Tibial artery (tissue), 4 donors: ENCODE data around the gene CALHM4.
A peak's percentile ranks its signal among the peaks of the same experiment; 100 is the strongest.

Source experiments
- DNase-seq, 2 donors: peaks; one replicate each; pipeline ENCODE4 v3.0.0-alpha.2; 2019
- H3K27ac ChIP-seq, 2 donors: fragments of 200-600 bp; sonication (generic) in 1 of 2; 1 replicate in 1 of 2; 2 replicates in 1 of 2; pipeline ENCODE4 v1.5.1; 2018 to 2019; ENCODE audit warnings: mild to moderate bottlenecking in 1 of 2
- H3K27me3 ChIP-seq, 2 donors: fragments of 200-600 bp; sonication (generic) in 1 of 2; one replicate each; pipeline versions ENCODE4 v1.5.1 to v1.6.0; 2016 to 2019
- H3K36me3 ChIP-seq, 3 donors: fragments of 200-600 bp; sonication (generic) in 2 of 3; one replicate each; pipeline ENCODE4 v1.5.1; 2016 to 2019; ENCODE audit warnings: mild to moderate bottlenecking in 2 of 3
- H3K4me1 ChIP-seq, 4 donors: fragments of 200-600 bp; sonication (generic) in 2 of 4; 1 replicate in 3 of 4; 2 replicates in 1 of 4; pipeline ENCODE4 v1.5.1; 2016 to 2019
- H3K4me3 ChIP-seq, 2 donors: fragments of 200-600 bp; sonication (generic) in 1 of 2; 1 replicate in 1 of 2; 2 replicates in 1 of 2; pipeline ENCODE4 v1.5.1; 2018 to 2019; ENCODE audit warnings: mild to moderate bottlenecking in 2 of 2
- H3K9me3 ChIP-seq, 3 donors: fragments of 200-600 bp; sonication (generic) in 1 of 3; one replicate each; pipeline ENCODE4 v1.5.1; 2016 to 2019
- intact Hi-C: fragments of 100-400 bp; cut with DNase I; formaldehyde crosslinking; loops from one replicate; pipeline ENCODE4 v1.15.0; 2023; ENCODE audit warnings: low total_unique reads
- TF ChIP-seq, protein P1 (sequence below), 2 experiments: fragments of 200-600 bp in 1 of 2; fragments of 450-650 bp in 1 of 2; IDR thresholded peaks; one replicate each; pipeline ENCODE4 v1.5.1; 2017 to 2019; ENCODE audit warnings: antibody characterized with exemption in 2 of 2, mild to moderate bottlenecking in 1 of 2, moderate library complexity in 1 of 2

Gene CALHM4

GRCh38 chr6:116530436-116530835 lies 23.1 kb upstream of the CALHM4 start:
- Histone ChIP-seq H3K4me3 (no peak overlapping the region), H3K27me3 (no peaks in the 10 kb centered on the region), H3K4me1 (peaks cover 0 to 7% (median 0%) of the 10 kb centered on the region in 4 donors), H3K9me3 (no peaks in the 10 kb centered on the region), H3K36me3 (no peaks in the 10 kb centered on the region), H3K27ac (no peak overlapping the region)
- TF ChIP-seq, protein P1, sequence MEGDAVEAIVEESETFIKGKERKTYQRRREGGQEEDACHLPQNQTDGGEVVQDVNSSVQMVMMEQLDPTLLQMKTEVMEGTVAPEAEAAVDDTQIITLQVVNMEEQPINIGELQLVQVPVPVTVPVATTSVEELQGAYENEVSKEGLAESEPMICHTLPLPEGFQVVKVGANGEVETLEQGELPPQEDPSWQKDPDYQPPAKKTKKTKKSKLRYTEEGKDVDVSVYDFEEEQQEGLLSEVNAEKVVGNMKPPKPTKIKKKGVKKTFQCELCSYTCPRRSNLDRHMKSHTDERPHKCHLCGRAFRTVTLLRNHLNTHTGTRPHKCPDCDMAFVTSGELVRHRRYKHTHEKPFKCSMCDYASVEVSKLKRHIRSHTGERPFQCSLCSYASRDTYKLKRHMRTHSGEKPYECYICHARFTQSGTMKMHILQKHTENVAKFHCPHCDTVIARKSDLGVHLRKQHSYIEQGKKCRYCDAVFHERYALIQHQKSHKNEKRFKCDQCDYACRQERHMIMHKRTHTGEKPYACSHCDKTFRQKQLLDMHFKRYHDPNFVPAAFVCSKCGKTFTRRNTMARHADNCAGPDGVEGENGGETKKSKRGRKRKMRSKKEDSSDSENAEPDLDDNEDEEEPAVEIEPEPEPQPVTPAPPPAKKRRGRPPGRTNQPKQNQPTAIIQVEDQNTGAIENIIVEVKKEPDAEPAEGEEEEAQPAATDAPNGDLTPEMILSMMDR (IDR thresholded peaks at IDR 0.05) = no peak
- intact Hi-C loops = loop anchor here (10.0 kb wide), 1 partner anchor 246 kb away; no protein-coding TSS in a partner anchor
- no peak for DNase-seq

DNA sequence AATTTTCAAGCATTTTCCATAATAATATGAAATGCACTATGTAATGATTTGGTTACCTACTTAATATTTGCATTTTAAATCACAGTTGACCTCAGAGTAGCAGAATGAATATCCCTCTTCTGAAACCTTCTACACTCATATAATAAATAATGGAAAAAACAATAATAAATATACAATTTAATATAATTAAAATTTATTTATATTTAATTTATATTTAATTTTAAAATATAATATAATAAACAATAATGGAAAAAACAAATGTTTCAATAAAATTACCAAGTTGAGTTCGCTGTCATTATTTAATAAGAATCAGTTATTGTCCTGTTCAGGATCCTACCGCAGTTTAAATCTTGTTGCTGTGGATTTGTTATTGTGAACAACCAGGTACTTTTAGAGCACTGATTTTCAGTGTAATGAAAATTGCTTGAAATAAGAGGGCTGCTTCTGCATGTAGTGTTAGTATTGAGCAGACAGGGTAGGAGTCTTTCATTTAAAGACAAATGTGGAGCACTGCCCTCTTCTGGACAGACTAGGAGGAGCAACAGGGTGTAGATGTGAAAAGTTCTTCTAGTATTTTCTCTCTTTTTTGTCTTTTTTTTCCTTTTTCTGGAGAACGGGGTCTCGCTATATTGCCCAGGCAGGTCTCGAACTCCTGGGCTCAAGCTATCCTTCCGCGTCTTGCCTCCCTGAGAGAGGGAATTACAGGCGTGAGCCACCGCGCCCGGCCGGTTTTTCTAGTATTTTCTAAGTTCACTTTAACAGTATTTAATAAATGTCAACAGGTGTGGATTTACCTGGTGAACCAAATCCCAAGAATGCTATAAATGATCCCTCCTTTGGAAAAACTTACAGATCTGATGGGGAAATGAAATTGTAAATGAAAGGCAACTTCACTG lies 21.6 kb upstream of the CALHM4 start:
- H3K27me3 ChIP-seq = no peaks in the 10 kb centered on the region
- H3K4me1 ChIP-seq = peaks cover 0 to 7% (median 0%) of the 10 kb centered on the region in 4 donors
- no peaks in the 10 kb centered on the region for H3K9me3 ChIP-seq
- peak; percentile 51 to 64 for DNase-seq
- no peak overlapping the region for H3K27ac ChIP-seq
- H3K4me3 ChIP-seq = no peak overlapping the region
- H3K36me3 ChIP-seq = no peaks in the 10 kb centered on the region
- TF ChIP-seq, protein P1 (IDR thresholded peaks at IDR 0.05) = peak; percentile 74 to 82
- intact Hi-C loops = loop anchor here (10.0 kb wide), 1 partner anchor 247 kb away; no protein-coding TSS in a partner anchor

DNA sequence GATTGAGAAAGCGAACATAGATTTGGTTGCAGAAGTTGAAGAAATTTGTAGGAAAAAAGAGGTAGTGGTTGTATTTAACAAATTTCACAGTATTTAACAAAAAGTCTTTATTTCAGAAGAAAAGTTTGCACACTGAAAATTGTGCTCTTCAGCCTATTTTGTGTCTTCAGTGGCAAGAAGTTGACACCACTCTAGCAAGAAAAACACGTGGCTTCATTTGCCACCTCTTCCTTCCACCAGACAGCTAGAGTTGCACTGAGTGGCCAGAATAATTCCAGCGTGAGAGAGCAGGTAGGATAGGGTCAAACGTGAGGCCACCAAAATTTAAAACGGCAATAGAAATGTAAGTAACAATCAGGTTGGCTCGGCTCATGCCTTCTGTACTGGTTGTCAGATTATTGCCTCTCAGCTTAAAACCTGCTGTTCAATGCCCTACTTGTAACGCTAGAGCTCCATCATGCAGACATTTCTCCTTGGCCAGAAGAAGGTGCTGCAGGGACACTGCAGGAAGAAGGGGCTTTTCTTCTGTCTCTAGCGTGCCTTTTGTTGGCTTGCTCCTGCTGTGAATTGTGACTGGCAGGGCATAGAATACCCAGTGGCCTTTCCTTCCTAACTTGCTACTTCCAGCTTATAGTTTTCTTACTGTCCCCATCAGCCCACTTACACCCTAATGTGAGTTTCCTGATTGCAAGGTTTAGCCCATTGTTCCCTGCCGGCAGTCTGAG lies 20.2 kb upstream of the CALHM4 start:
- intact Hi-C loops = loop anchor here (10.0 kb wide), 1 partner anchor 249 kb away; no protein-coding TSS in a partner anchor
- TF ChIP-seq, protein P1 (IDR thresholded peaks at IDR 0.05) = no peak
- H3K27me3 ChIP-seq = no peaks in the 10 kb centered on the region
- no peaks in the 10 kb centered on the region for H3K36me3 ChIP-seq
- H3K4me1 ChIP-seq = peaks cover 0 to 6% (median 0%) of the 10 kb centered on the region in 4 donors
- H3K4me3 ChIP-seq = no peak overlapping the region
- no peaks in the 10 kb centered on the region for H3K9me3 ChIP-seq
- DNase-seq = no peak
- H3K27ac ChIP-seq = no peak overlapping the region

GRCh38 chr6:116535109-116535508 lies 18.4 kb upstream of the CALHM4 start:
- no peak overlapping the region for H3K27ac ChIP-seq
- H3K36me3 ChIP-seq = no peaks in the 10 kb centered on the region
- DNase-seq = no peak
- TF ChIP-seq, protein P1 (IDR thresholded peaks at IDR 0.05) = no peak
- no peaks in the 10 kb centered on the region for H3K9me3 ChIP-seq
- H3K4me1 ChIP-seq = no peaks in the 10 kb centered on the region
- intact Hi-C loops = loop anchor here (10.0 kb wide), 1 partner anchor 250 kb away; no protein-coding TSS in a partner anchor
- H3K27me3 ChIP-seq = no peaks in the 10 kb centered on the region
- no peak overlapping the region for H3K4me3 ChIP-seq

DNA sequence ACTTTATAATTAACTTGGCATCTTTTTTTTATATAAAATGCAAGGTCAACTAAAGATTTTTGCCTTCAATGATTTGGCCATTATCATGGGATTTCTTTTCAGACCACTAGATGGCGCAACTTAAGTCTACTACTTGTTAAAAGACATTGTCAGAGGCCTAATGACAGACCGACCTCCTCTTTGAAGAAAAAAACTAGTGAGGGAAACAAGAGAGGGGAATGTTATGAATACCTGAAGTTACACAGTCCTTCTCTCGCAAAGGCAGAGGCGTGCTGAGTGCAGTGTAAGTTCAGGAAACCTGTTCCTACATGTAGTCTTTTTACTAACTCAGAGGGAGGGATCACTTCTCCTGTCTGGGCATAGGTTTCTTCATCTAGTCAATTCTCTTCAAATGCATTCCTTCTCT lies 17.3 kb upstream of the CALHM4 start:
- Histone ChIP-seq H3K27me3 (no peaks in the 10 kb centered on the region), H3K27ac (no peak overlapping the region), H3K4me1 (no peaks in the 10 kb centered on the region), H3K9me3 (no peaks in the 10 kb centered on the region), H3K36me3 (no peaks in the 10 kb centered on the region), H3K4me3 (no peak overlapping the region)
- intact Hi-C loops = loop anchor here (10.0 kb wide), 1 partner anchor 251 kb away; no protein-coding TSS in a partner anchor
- DNase-seq = no peak
- TF ChIP-seq, protein P1 (IDR thresholded peaks at IDR 0.05) = peak; percentile 55 to 69
